Measurements from ENCODE around the gene FAT4.

DNA sequence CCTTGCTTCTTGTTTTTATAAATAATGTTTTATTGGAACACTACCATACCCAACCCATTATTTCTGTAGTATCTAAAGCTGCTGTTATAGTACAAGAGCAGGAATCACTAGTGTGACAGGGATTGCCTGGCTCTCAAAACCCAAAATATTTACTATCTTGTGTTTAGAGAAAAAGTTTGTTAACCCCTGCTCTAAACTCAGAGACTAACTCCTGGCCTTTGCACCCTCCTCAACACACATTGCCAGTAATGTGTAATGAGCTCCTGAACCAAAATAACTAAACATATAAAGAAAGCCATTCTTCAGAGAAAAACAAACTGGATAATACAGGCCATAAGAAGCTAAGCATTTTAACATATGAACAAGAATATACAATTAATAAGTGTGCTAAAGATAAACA is 8.2 kb upstream of the FAT4 start:
- TF ChIP-seq GATA3 (IDR thresholded peaks at IDR 0.05; ENCODE audit: low read depth, low read length), result no peak
- TF ChIP-seq GATA2 (IDR thresholded peaks at IDR 0.05; ENCODE audit: low read depth, low read length), result no peak
